Tibial artery (tissue), 4 donors: ENCODE measurements around the gene RAX2.
"Not testable (repeated sequence)": the region's sequence is repeated elsewhere in the genome, so short reads cannot be mapped to it uniquely, and the experiment has no call there.

ENCODE experiments used
- DNase-seq, 2 donors: peaks; one replicate each; pipeline ENCODE4 v3.0.0-alpha.2; 2019
- H3K27ac ChIP-seq, 2 donors: fragments of 200-600 bp; sonication (generic) in 1 of 2; 1 replicate in 1 of 2; 2 replicates in 1 of 2; pipeline ENCODE4 v1.5.1; 2018 to 2019; ENCODE audit warnings: mild to moderate bottlenecking in 1 of 2
- H3K27me3 ChIP-seq, 2 donors: fragments of 200-600 bp; sonication (generic) in 1 of 2; one replicate each; pipeline versions ENCODE4 v1.5.1 to v1.6.0; 2016 to 2019
- H3K36me3 ChIP-seq, 3 donors: fragments of 200-600 bp; sonication (generic) in 2 of 3; one replicate each; pipeline ENCODE4 v1.5.1; 2016 to 2019; ENCODE audit warnings: mild to moderate bottlenecking in 2 of 3
- H3K4me1 ChIP-seq, 4 donors: fragments of 200-600 bp; sonication (generic) in 2 of 4; 1 replicate in 3 of 4; 2 replicates in 1 of 4; pipeline ENCODE4 v1.5.1; 2016 to 2019
- H3K4me3 ChIP-seq, 2 donors: fragments of 200-600 bp; sonication (generic) in 1 of 2; 1 replicate in 1 of 2; 2 replicates in 1 of 2; pipeline ENCODE4 v1.5.1; 2018 to 2019; ENCODE audit warnings: mild to moderate bottlenecking in 2 of 2
- H3K9me3 ChIP-seq, 3 donors: fragments of 200-600 bp; sonication (generic) in 1 of 3; one replicate each; pipeline ENCODE4 v1.5.1; 2016 to 2019
- CTCF ChIP-seq, 2 experiments: fragments of 200-600 bp in 1 of 2; fragments of 450-650 bp in 1 of 2; IDR thresholded peaks; one replicate each; pipeline ENCODE4 v1.5.1; 2017 to 2019; ENCODE audit warnings: antibody characterized with exemption in 2 of 2, mild to moderate bottlenecking in 1 of 2, moderate library complexity in 1 of 2
- intact Hi-C: fragments of 100-400 bp; cut with DNase I; formaldehyde crosslinking; loops from one replicate; pipeline ENCODE4 v1.15.0; 2023; ENCODE audit warnings: low total_unique reads

Gene RAX2

GRCh38 chr19:3769494-3769893, 2.5 kb downstream of the RAX2 start:
- peaks cover 0 to 12% of the 10 kb centered on the region in 2 donors for H3K27me3 ChIP-seq
- H3K4me3 ChIP-seq: no peak overlapping the region
- intact Hi-C loops: loop anchor here (10.0 kb wide), 1 partner anchor 195 kb away; no protein-coding TSS in a partner anchor
- H3K4me1 ChIP-seq: no peaks in the 10 kb centered on the region
- no peak overlapping the region for H3K27ac ChIP-seq
- DNase-seq: no peak
- H3K9me3 ChIP-seq: no peaks in the 10 kb centered on the region
- peaks cover 19 to 55% (median 32%) of the 10 kb centered on the region in 3 donors for H3K36me3 ChIP-seq
- TF ChIP-seq CTCF (IDR thresholded peaks at IDR 0.05): no peak

- Histone ChIP-seq H3K9me3 (no peaks in the 10 kb centered on the region), H3K4me3 (no peak overlapping the region), H3K36me3 (peaks cover 19 to 55% (median 32%) of the 10 kb centered on the region in 3 donors), H3K4me1 (peaks cover 0 to 5% (median 0%) of the 10 kb centered on the region in 4 donors), H3K27me3 (peaks cover 0 to 12% of the 10 kb centered on the region in 2 donors), H3K27ac (no peak overlapping the region)
- intact Hi-C loops: loop anchor here (10.0 kb wide), 1 partner anchor 196 kb away; no protein-coding TSS in a partner anchor
- DNase-seq: no peak
- no peak for TF ChIP-seq CTCF (IDR thresholded peaks at IDR 0.05)
Observed at GRCh38 chr19:3768748-3769099, 3.3 kb downstream of the RAX2 start.

DNA sequence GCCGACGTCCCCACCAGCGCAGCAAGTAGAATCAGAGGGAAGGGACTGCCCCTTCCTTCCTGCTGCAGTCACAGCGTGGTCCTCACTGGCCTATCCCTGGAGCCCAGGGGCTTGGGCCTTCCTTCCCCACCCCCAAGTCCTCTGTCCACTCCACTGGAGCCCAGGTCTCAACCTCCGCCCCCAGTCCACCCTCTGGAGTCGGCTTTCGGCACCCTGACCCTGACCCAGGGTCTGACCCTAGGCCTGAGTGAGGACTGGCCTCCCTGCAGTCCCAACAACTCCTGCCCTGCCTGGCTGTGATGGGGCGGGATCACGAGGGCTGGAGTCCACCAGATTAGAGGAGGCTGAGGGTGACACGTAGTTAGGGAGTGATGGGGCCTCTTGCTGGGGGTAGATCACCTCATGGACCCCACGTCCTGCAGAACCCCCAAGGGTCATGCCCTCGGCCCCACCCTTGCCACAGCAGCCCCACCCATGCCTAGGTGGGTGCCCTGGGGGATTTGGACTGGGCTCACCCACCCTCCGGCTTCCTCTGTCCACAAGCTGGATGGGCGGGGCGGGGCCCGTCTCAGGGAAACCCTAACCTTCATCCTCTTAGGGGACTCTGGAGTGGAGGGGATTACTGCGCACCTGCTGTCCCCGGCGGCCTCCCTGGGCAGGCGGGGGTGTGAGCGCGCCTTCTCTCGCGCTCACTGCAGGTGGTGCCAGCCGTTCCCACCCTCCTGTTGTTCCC, 3.8 kb downstream of the RAX2 start:
- intact Hi-C loops: loop anchor here (10.0 kb wide), 1 partner anchor 197 kb away; no protein-coding TSS in a partner anchor
- TF ChIP-seq CTCF (IDR thresholded peaks at IDR 0.05): no peak
- Histone ChIP-seq H3K4me1 (peaks cover 0 to 11% (median 4%) of the 10 kb centered on the region in 4 donors), H3K4me3 (no peak overlapping the region), H3K27ac (no peak overlapping the region), H3K9me3 (no peaks in the 10 kb centered on the region), H3K36me3 (peaks cover 19 to 55% (median 32%) of the 10 kb centered on the region in 3 donors), H3K27me3 (peaks cover 0 to 12% of the 10 kb centered on the region in 2 donors)
- DNase-seq: no peak

DNA sequence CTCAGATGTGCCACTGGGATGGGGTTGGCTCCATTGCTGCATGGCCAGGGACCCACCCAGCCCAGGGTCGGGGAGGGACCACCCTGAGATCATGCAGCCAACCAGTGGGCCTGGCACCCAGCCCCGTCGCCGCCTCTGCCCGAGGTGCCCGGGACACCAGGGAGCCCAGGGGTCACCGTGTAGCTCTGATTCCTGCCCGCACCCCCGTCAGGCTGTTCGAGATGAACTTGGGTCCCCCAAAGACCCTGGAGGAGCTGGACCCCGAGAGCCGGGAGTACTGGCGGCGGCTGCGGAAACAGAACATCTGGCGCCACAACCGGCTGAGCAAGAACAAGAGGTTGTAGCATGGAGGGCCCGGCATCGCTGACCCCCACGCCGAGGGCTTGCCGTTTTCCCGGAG, 5.0 kb downstream of the RAX2 start:
- H3K36me3 ChIP-seq: peaks cover 19 to 55% (median 32%) of the 10 kb centered on the region in 3 donors
- no peak overlapping the region for H3K4me3 ChIP-seq
- no peak for DNase-seq
- TF ChIP-seq CTCF (IDR thresholded peaks at IDR 0.05): no peak
- no peaks in the 10 kb centered on the region for H3K9me3 ChIP-seq
- H3K27ac ChIP-seq: no peak overlapping the region
- intact Hi-C loops: loop anchor here (10.0 kb wide), 1 partner anchor 198 kb away; no protein-coding TSS in a partner anchor
- peaks cover 0 to 13% (median 7%) of the 10 kb centered on the region in 4 donors for H3K4me1 ChIP-seq
- H3K27me3 ChIP-seq: peaks cover 0 to 10% of the 10 kb centered on the region in 2 donors

GRCh38 chr19:3766520-3766919, 5.5 kb downstream of the RAX2 start:
- Histone ChIP-seq H3K4me3 (no peak overlapping the region), H3K27me3 (peaks cover 0 to 5% of the 10 kb centered on the region in 2 donors), H3K4me1 (peaks cover 0 to 16% (median 11%) of the 10 kb centered on the region in 4 donors), H3K9me3 (no peaks in the 10 kb centered on the region), H3K36me3 (peaks cover 19 to 55% (median 32%) of the 10 kb centered on the region in 3 donors), H3K27ac (no peak overlapping the region)
- intact Hi-C loops: loop anchor here (10.0 kb wide), 1 partner anchor 198 kb away; no protein-coding TSS in a partner anchor
- no peak for TF ChIP-seq CTCF (IDR thresholded peaks at IDR 0.05)
- no peak for DNase-seq

DNA sequence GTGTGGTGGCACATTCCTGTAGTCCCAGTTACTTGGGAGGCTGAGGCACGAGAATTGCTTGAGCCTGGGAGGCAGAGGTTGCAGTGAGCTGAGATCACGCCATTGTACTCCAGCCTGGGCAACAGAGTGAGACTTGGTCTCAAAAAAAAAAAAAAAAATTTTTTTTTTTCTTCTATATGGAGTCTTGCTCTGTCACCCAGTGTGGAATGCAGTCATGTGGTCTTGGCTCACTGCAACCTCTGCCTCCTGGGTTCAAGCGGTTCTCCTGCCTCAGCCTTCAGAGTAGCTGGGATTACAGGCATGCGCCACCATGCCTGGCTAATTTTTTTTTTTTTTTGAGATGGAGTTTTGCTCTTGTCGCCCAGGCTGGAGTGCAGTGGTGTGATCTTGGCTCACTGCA, 6.3 kb downstream of the RAX2 start:
- H3K27ac ChIP-seq, H3K9me3 ChIP-seq, H3K27me3 ChIP-seq, DNase-seq, H3K4me3 ChIP-seq: not testable (repeated sequence)
- Histone ChIP-seq H3K36me3 (peaks cover 19 to 55% (median 32%) of the 10 kb centered on the region in 3 donors), H3K4me1 (peaks cover 0 to 20% (median 15%) of the 10 kb centered on the region in 4 donors)
- intact Hi-C loops: loop anchor here (10.0 kb wide), 1 partner anchor 199 kb away; no protein-coding TSS in a partner anchor
